EH (cell line): ENCODE results near the gene TSPAN11.
A peak's percentile ranks its signal among the peaks of the same experiment; 100 is the strongest.

Source experiments
- DNase-seq: peaks from one replicate; pipeline ENCODE4 v3.0.0-alpha.2; 2015; ENCODE audit warnings: low read depth

TSPAN11 gene

DNA sequence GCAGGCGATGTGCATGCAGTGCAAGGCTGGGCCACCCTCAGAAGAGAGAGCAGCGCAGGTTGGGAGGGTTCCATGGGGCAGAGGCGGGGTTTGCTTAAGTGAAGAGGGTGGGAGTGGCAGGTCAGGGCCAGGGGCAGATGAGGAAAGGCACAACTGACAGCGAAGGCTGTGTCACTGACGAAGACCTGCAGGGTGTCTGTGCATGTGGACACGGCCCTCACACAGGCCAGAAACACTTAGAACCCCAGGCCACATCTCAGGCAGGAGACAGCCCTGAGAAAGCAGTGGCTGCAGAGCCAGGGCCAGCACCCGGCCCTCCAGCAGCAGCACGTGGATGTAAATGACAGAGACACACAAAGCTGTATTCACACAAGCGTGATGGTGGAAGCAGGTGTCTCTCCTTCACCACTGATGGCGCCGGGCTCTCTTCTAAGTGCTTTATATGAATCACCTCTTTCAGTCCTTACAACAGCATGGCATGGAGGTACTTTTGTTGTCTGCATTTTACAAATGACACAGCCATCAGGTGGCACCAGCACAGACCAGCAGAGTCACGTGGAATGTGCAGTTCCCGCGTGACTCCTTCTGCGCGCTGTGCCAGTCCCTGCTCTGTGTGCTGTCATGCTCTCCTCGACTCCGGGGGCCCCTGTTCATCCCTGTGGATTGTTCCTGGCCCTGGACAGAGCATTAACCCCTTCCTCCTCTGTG is 54.6 kb downstream of the TSPAN11 start:
- no peak for DNase-seq

DNA sequence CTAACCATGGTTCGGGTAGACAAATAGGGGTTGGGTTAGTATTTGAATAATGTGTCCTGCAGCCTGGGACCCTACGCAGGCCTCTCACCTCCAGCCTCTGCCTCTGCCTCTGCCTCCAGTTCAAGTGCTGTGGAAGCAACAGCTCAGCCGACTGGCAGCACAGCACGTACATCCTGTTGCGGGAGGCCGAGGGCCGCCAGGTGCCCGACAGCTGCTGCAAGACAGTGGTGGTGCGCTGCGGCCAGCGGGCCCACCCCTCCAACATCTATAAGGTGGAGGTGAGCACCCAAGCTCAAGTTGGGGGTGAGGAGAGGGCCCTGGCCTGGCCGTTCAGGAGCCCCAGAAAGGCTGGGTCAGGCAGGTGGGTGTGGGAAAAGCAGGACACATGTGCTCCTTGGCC is 55.9 kb downstream of the TSPAN11 start:
- no peak for DNase-seq

DNA sequence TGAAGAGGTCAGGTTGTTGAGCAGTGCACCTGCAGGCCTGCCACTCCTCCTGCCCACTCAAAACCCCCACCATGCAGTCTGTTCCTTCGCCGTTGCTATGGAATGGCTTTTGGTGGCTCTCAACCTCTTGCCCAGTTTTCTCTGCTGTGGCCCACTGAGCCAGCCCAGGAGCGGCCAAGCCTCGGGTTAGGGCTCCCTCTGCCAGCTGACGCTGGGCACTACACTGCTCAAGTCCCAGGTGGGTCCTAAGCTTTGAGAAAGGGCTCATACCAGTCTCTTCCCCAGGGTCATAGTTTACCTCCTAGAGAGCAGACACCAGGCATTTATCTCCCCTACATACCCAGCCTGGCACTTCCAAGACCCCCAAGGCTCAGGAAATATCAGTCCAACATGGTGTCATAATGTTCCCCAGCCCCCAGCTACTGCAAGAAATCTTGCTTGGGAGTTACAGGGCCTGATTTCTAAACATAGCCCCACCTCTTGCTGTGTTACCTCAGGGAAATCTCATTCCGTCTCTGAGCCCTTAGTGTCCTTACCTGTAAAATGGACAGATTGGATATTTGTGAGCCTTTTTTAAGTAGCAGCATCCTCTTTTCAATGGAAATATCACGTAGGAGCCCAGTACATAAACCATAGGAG is 59.4 kb downstream of the TSPAN11 start:
- DNase-seq = peak; percentile 52

DNA sequence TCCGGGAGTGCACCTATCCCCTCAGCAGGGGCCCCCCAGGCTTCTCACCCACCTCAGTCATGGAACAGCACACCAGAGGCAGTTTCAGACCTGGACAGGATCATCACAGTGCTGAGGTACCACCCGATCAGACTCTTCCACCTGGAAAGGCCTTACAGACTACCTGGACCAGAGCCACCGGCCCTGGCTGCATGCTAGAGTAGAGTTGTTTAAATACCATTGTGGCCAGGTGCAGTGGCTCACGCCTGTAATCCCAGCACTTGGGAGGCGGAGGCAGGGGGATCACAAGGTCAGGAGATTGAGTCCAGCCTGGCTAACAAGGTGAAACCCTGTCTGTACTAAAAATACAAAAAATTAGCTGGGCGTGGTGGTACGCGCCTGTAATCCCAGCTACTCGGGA is 61.5 kb downstream of the TSPAN11 start:
- DNase-seq = no peak

DNA sequence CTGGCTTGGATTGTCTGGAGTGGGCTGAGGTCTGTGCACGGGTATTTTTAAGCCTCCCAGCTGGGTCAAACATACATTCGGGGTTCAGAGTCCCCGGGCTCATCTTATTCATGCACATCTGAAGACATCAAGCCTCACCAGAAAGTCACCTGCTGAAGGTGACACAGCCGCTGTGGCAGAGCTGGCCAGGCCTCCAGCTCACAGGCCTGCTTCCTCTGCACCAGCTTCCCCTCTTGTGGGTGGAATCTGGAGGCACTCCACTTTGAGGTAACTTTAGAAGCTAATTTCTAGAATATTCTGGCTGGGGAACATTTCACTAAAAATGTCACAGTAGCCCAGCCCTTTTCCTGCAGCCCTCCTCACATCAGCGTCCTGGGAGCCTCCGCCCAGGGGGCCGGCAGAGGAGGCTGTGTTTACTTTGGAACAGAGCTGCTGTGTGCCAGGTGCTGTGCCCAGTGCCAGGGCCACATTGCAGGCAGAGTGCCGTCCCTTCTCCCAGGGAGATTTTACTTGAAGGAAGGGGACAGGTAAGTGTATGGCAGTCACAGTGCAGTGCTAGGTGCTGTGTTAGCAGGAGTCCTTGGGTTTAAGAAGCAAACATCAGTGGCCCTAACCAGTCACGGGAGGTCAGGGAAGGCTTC is 62.2 kb downstream of the TSPAN11 start:
- DNase-seq = no peak

DNA sequence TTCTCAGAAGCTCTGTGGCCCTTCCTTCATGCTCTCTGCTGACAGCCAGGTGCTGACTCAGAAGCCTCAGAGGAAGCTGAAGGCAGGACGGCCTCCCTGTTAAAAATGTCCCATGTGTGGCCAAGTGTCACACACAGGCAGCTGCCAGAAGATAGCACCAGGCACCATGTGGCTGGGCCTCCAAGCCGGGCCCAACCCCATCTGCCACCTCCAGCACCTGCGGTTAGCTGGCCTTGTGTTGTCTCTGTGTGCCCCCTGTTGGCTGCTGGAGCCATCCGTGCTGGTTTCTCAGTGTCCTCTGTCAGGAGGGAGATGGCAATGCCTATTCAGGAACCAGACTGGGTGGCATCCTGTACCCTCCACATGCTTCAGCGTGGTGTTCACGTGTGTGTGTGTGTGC is 63.2 kb downstream of the TSPAN11 start:
- peak; percentile 18 for DNase-seq

DNA sequence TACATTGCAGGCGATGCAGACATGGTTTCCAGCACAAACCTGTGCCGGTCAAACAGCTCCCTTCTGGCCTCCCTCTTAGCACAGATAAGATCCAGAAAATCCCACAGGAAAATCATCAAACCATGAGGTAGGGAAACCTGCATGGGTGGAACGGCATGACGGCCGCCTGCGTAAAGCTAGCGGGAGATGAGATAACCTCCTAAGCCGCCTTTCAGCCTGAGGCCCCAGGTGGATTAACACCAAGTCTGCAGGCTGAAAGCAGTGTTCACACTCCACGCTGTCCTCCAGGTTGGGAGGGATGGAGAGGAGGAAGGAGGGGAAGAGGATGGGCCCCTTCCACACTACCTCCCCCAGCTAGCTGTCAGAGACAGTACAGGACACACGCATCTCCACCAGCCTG is 63.8 kb downstream of the TSPAN11 start:
- no peak for DNase-seq

DNA sequence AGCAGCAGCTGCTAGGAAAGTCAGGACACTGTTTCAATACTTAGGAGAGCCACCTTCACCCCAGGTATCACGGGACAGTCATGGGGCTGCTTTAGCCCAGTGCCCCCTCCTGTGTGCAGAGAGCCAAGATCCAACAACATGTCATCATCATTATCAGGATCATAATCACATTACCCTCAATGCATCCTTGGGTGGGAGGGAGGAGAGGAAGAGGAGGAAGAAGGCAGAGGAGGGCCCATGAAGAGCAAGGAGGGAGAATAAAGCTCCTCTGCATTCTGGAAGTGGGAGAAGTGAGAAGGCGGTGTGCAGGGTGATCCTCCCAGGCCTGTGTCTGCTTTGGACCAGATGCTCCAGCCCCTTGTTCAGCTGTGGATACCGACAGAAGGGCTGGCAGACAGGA is 64.2 kb downstream of the TSPAN11 start:
- no peak for DNase-seq

DNA sequence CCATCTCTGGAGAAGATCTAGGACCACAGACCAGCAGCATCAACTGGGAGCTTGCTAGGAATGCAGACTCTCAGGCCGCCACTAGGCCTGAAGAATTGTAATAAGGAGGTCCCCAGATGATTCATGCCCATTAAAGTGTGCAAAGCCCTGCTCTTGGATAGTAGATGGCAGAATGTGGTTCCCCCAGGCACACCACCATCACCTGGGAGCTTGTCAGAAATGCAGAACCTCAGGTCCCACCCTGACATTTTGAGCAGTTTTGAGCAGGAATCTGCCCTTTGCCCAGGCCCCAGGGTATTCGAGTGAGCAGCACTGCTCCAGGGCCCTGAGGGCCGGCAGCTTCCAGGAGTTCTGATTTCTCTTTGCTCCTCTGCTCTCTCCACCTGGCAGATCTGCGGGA is 64.9 kb downstream of the TSPAN11 start:
- no peak for DNase-seq

DNA sequence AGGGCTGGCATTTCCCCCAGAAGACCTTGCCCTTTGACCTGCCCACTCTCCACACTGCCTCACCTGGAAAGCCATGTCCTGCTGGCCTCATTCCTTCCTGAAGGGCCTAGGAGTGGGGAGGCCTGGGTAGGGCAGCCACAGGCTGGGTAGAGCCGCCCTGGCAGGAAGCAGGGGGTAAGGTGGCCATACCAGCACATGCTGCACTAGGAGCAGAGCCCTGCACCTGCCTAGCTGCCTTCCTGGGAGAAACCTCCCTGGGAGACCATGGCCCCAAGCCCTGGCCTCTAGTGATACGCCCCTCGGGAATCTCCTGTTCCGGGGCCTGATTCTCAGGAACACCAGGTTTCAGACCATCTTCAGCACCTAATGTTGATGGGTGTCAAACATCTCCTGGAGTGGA is 65.8 kb downstream of the TSPAN11 start:
- no peak for DNase-seq

DNA sequence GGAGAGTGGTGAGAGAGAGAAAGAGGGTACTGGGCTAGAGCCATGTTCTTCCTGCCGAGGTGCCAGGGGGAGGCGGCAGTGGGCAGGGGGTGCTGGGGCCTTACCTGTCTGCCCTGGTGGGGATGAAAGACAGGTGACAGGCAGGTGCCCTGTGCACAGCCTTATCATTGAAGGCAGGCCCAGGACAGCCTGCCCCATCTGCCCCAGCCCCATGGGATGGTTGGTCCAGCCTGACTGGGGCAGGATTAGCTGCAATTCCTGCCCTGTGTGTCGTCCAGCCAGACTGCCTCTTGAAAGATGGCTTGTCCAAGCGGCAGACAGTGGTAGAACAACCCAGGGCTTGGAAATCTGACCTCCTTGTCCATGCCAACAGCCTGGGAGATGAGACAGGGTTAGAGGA is 67.2 kb downstream of the TSPAN11 start:
- no peak for DNase-seq

DNA sequence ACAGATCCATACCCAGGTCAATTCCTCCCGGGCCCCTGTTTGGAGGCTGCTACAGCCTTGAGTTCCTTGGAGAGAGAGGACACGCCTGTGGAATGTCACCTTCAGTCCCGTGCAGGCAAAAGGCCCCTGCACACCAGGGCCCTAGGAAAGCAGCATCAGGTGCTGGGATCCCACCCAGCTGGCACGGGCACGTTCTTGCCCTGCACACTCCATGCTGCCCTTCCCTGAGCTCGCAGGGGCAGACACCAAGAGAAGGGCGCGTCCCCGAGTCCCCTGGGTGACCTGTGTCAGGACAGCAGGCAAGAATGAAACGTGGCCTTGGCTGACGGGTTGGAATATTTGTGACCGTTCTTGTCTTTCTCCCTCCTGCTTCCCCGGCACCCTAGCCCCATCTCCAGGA is 67.7 kb downstream of the TSPAN11 start:
- no peak for DNase-seq

DNA sequence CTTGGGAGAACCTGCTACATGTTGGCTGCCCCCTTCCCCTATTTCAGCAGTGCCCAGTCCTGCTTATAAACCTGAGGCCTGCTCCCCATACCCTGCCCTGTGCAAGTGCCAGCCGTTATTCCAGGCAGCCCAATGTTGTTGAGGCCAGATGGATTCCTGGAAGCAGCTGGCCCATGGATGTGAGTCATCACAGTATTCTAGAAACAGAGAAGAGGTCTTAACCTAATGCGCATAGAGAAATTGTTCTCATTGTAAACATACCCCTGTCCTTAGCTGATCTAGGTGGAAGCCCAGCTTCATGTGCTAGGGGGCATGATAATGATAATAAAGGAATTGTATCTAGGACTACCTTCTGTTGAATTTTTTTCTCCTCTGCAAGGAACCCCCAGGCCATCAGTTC is 69.7 kb downstream of the TSPAN11 start:
- peak; percentile 48 for DNase-seq

DNA sequence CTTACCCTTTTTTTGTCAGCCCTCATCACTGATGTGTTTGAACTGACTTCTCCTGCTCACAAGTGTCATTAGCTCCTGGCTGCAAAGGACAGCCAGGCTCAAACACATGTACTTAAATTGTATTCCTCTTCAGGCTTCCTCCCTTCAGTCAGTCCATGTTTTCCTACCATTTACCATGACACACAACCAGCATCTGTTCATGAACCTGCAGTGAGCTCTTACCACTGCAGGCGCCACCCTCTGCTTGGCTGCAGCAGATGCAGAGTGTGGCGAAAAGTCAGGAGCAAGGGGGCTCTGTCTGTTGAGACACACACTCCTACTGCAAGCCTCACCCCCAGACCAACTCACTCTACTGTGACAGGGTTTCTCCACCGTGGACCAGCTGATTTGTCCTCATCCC is 70.2 kb downstream of the TSPAN11 start:
- no peak for DNase-seq

DNA sequence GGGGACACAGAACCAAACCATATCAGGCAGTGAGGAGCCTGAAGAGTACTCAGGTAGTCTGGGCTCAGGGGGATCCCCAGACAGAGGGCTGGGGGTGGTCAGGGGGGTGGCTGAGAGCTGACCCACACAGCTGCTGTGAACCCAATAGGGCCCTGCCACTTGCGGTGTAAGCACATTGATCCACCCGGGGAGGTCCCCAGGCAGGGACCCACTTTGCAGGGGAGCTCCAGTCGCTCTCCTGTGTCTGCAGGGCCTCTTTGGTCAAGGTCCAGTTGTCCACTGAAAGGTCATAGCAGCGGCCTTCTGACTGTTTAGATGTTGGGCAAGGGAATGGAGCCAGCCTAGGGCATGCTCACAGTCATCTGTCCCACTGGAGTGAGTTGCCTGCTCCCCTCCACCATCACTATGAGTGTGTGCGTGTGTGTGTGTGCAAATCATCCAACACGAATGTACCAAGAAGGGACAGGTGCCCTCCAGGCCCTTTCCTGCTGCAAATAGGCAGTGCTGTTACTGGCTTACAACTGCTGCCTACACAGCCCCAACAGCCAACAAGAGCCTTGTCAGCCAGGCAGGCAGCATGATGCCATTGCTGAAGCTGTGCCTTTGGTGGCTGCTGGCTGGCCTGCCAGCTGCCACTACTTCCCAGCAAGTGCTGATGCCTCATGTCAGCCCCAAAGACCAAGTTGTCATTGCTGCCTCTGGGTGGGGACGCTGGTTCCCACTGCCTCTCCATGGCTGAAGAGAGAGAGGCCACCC is 71.3 kb downstream of the TSPAN11 start:
- no peak for DNase-seq

DNA sequence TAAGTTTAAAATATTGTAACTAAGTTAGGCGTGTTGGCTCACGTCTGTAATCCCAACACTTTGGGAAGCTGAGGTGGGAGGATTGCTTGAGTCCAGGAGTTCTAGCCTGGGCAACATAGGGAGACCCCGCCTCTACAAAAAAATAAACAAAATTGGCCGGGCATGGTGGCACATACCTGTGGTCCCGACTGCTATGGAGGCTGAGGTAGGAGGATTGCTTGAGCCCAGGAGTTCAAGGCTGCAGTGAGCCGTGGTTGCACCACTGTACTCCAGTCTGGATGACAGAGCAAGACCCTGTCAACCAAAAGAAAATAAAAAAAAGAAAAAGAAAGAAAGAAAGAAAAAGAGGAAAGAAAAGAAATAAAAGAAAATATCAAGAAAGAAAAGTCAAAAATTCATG is 72.5 kb downstream of the TSPAN11 start:
- no peak for DNase-seq

DNA sequence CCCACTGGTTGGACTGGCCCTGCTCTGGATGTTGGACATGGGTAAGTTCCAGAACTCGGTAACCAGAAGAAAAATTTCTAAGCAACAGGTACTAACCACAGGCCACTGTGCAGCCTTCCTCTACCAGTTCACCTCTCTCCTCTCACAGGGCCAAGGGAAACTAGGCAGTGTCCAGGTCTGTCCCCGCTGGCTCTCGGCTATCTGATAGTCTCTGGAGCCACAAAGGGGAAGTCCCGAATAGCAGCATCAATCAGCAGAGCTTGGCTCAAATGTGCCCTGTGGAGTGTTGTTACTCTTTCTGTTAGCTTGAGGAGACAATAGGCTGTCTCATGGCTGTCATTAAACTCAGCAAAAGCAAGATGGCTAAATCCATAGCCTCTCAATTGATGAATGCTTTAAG is 73.2 kb downstream of the TSPAN11 start:
- DNase-seq = no peak

DNA sequence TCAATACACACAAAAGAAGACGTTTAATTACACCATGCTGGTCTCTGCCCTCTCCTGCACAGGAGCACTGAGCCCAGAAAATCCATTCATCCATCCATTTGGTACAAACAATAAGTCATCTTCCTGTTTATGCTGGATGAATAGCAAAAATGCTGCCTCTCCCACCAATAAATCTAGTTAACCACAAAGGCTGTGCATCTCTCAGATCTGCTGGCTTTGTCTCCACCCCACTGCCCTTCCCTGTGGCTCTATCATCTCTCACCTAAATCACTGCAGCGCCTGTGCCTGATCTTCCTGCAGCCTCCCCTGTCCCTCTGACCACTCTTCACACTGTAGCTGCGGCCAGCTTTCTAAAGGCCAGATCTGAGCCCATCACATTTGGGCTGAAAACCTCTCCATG is 74.2 kb downstream of the TSPAN11 start:
- DNase-seq = peak; percentile 46

DNA sequence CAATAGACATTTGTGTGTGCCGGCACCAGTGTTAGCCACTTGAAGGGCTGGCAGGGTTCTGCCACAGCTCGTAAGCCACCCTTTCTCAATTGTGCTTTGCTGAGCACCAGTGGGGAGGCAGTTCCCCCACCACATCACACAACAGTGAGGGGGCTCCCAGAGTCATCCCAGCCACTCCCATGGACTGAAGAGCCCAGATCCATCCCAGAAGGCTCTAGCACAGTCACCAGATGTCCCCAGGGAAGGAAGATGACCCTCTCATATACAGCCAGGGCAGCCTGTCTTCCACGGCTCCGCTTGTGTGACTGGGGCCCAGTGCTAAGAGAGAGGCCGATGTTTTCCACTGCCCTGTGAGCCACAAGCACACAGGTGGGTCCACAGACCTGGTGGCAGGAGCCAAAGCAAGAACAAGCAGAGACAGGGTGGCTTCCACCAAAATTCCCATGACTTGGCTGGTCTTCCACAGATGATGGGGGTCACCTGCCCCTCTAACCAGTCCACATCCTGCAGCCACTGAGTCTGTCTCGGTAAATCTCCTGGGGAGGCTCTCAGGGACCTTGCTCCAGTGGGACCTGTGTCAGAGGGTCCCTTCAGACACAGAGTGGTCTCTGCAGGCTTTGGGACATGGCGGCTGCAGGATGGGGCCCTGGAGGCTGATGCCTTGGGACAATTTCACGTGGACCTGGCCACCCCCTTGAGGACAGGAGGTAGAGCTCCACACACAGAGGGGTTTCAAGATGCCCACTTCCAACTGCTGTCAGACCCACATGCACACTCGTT is 75.2 kb downstream of the TSPAN11 start:
- DNase-seq = no peak

DNA sequence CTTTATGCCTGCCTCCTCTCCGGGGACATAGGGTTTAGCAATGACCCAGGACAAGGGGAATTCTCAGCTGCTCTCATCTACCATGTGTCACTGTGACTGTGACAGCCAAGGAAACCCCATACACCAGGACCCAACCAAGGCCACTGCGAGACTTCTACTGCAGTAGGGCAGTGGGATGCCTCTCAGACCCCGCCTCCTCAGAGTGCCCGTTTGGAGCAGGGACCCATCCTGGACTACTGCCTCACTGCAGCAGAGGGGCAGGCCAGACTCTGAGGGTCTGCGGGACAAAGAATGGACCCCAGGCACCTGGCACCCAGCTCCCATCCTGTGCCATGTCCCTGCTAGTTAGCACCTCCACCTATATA is 75.8 kb downstream of the TSPAN11 start:
- no peak for DNase-seq

DNA sequence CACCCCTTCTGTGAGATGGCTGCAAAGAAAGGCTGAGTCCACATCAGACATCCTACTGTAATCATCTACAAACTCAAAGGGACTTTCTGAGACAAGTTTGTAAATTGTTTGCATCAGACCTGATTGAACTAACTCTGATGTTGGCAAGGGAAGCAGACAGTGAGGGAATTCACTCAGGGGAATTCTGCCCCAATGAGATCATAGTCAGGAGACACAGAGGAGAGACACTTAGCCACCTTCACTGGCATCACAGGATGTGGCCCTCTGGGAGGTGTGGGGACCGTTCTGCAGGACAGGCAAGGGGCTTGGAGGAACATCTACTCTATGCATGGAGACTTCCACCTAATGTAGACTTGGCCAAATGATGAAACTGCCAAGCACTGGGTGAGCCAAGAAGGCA is 76.5 kb downstream of the TSPAN11 start:
- DNase-seq = no peak
